Caco-2 (cell line): ENCODE results near the gene GRK2. TPM values are rescaled to one million over a fixed set of nuclear protein-coding genes. Genes with fewer than 3 reads are reported as not detected.
A peak's percentile ranks its signal among the peaks of the same experiment; 100 is the strongest.

ENCODE experiments used
- BruUV-seq: library from RNA; stranded (reverse); fragments of 400-500 nt; replicated peaks from 2 replicates; lab custom pipeline; 2021; lab: Mats Ljungman, UMichigan
- CTCF ChIA-PET: fragments of 300-600 bp; sonication (Branson Sonifier 250); formaldehyde crosslinking; loops from one replicate; lab custom pipeline; 2022; ENCODE audit warnings: antibody characterized with exemption; lab: Charles Lee
- POLR2A ChIA-PET: fragments of 300-600 bp; sonication (Branson Sonifier 250); formaldehyde crosslinking; loops from one replicate; lab custom pipeline; 2022; ENCODE audit warnings: antibody characterized with exemption; lab: Charles Lee
- DNase-seq, 2 experiments: peaks; one replicate each; pipeline versions ENCODE4 v3.0.0 to v3.0.0-alpha.2; 2020 to 2022
- H3K27me3 ChIP-seq: replicated peaks from 2 replicates; pipeline ENCODE4 v1.6.0; 2011; ENCODE audit warnings: low read length; ENCODE audit not compliant: control insufficient read depth, insufficient read depth
- H3K36me3 ChIP-seq: 2 replicates; pipeline ENCODE4 v1.5.1; 2011; ENCODE audit warnings: low read length; ENCODE audit not compliant: control insufficient read depth, insufficient read depth
- H3K4me1 ChIP-seq: fragments of 250-450 bp; sonication (Bioruptor Pico); 2 replicates; pipeline ENCODE4 v1.5.1; 2020; ENCODE audit warnings: mild to moderate bottlenecking
- H3K4me3 ChIP-seq: 2 replicates; pipeline ENCODE4 v1.5.1; 2011; ENCODE audit warnings: low read depth, mild to moderate bottlenecking, control low read depth, low read length
- H3K9me3 ChIP-seq: fragments of 250-450 bp; sonication (Bioruptor Pico); 2 replicates; pipeline ENCODE4 v1.5.1; 2020; ENCODE audit warnings: mild to moderate bottlenecking, moderate library complexity
- H3K27ac Mint-ChIP-seq: one replicate; pipeline ENCODE4 v1.8.0; 2022; ENCODE audit warnings: mixed read lengths; ENCODE audit not compliant: unreplicated experiment
- H3K27me3 Mint-ChIP-seq: one replicate; pipeline ENCODE4 v1.8.0; 2022; ENCODE audit warnings: mixed read lengths; ENCODE audit not compliant: insufficient read depth, unreplicated experiment
- H3K36me3 Mint-ChIP-seq: one replicate; pipeline ENCODE4 v1.8.0; 2022; ENCODE audit warnings: mild to moderate bottlenecking, mixed read lengths; ENCODE audit not compliant: insufficient read depth, unreplicated experiment
- H3K4me1 Mint-ChIP-seq: one replicate; pipeline ENCODE4 v1.8.0; 2022; ENCODE audit warnings: low read depth, mixed read lengths; ENCODE audit not compliant: unreplicated experiment
- H3K4me3 Mint-ChIP-seq: one replicate; pipeline ENCODE4 v1.8.0; 2022; ENCODE audit warnings: mild to moderate bottlenecking, moderate library complexity, mixed read lengths; ENCODE audit not compliant: unreplicated experiment
- H3K9me3 Mint-ChIP-seq: one replicate; pipeline ENCODE4 v1.8.0; 2022; ENCODE audit warnings: mixed read lengths; ENCODE audit not compliant: unreplicated experiment
- intact Hi-C: fragments of 100-400 bp; cut with micrococcal nuclease; formaldehyde crosslinking; loops from one replicate; pipeline ENCODE4 v1.10.0; 2022; ENCODE audit not compliant: unreplicated experiment
- total RNA-seq: library from RNA; stranded (reverse); gene quantifications from 2 replicates; pipeline ENCODE4 v1.2.3, GENCODE V29; 2022
- TF ChIP-seq, protein P1 (sequence below), 2 experiments: fragments of 200-600 bp in 1 of 2; IDR thresholded peaks; 1 replicate in 1 of 2; 2 replicates in 1 of 2; pipeline versions ENCODE4 v1.5.1 to v1.8.0; 2011 to 2022; ENCODE audit warnings: antibody characterized with exemption in 1 of 2, control low read depth in 1 of 2, inconsistent platforms in 1 of 2, low read depth in 1 of 2, low read length in 1 of 2, mild to moderate bottlenecking in 1 of 2, moderate library complexity in 1 of 2; ENCODE audit not compliant: insufficient read depth in 1 of 2, severe bottlenecking in 1 of 2, unreplicated experiment in 1 of 2

Gene GRK2
- total RNA-seq, 1 experiment from 2014 or later, result 120 TPM

DNA sequence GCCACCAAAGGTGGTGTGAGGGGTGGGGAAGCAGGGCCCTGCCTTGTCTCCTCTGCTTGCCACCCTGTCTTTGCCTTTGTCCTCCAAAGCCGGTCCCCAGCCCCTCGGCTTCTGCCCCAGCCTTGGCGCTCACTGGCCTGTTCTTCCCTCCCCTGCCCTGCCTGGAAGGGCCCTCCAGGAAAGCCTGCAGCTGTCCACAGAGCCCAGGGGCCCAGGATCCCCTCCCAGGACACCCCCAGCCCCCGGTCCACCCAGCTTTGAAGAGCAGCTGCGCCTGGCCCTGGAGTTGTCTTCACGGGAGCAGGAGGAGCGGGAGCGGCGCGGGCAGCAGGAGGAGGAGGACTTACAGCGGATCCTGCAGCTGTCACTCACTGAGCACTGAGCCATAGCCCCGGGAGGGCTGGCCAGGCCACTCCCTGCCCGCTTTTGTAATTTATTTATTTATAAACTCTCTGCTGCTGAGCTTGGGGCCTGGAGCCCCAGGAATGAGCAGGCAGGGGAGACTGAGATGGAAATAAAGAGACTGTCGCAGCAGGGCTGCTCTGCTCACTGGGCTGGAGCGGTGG lies 35.8 kb downstream of the GRK2 start:
- Histone ChIP-seq H3K4me3 (peak overlapping the region; percentile 93), H3K36me3 (peaks cover 7% of the 10 kb centered on the region), H3K9me3 (no peaks in the 10 kb centered on the region), H3K27me3 (no peaks in the 10 kb centered on the region), H3K4me1 (peaks cover 23% of the 10 kb centered on the region)
- H3K27me3 Mint-ChIP-seq, result no peaks in the 10 kb centered on the region
- TF ChIP-seq, protein P1, sequence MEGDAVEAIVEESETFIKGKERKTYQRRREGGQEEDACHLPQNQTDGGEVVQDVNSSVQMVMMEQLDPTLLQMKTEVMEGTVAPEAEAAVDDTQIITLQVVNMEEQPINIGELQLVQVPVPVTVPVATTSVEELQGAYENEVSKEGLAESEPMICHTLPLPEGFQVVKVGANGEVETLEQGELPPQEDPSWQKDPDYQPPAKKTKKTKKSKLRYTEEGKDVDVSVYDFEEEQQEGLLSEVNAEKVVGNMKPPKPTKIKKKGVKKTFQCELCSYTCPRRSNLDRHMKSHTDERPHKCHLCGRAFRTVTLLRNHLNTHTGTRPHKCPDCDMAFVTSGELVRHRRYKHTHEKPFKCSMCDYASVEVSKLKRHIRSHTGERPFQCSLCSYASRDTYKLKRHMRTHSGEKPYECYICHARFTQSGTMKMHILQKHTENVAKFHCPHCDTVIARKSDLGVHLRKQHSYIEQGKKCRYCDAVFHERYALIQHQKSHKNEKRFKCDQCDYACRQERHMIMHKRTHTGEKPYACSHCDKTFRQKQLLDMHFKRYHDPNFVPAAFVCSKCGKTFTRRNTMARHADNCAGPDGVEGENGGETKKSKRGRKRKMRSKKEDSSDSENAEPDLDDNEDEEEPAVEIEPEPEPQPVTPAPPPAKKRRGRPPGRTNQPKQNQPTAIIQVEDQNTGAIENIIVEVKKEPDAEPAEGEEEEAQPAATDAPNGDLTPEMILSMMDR (IDR thresholded peaks at IDR 0.05; ENCODE audit: insufficient read depth in 1 of 2, low read depth in 1 of 2, low read length in 1 of 2, severe bottlenecking in 1 of 2, unreplicated experiment in 1 of 2), result no peak
- BruUV-seq, result no TSS peak
- CTCF ChIA-PET, result interaction anchor here (1.2 to 2.4 kb wide), 5 partner anchors 13 to 207 kb away, joined by 4 to 42 read pairs (median 8); partner anchors contain the start of gene ANKRD13D
- peaks cover 6% of the 10 kb centered on the region for H3K4me1 Mint-ChIP-seq
- H3K4me3 Mint-ChIP-seq, result peak overlapping the region; percentile 80
- intact Hi-C loops, result no loop called here
- H3K27ac Mint-ChIP-seq, result peak overlapping the region; percentile 86
- POLR2A ChIA-PET, result interaction anchor here (1.4 to 1.6 kb wide), 4 partner anchors 11 to 90 kb away, joined by 4 to 25 read pairs (median 7); partner anchors contain the start of genes ANKRD13D and RAD9A
- DNase-seq, result peak in 1 of 2 experiments; percentile 57
- peaks cover 4% of the 10 kb centered on the region for H3K9me3 Mint-ChIP-seq
- H3K36me3 Mint-ChIP-seq, result peaks cover 80% of the 10 kb centered on the region

DNA sequence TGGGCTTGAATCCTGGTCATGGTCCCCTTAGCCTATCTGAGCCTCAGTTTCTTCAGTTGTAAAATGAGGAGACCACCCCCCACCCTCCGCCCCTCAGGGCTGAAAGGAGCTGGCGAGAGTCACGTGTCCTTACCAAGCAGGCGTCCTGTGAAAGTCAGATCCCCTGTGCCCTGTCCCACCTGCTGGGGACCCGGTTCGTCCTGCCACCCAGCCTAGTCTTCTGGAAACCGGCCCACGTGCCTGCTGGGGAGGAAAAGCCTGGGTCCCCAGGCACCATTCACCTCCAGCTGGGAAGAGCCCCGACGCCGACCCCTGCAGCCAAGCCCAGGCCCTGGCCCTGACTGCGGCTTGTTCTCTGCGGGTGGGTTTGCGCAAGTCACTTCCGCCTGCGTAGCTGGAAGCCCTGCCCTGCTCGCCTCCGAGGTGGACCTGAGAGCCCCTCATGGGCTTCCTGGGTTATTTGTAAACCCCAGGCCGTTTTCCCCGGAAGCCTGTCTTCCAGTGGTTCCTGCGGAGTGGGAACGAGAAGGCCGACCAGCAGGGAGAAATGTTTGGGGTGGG lies 36.4 kb downstream of the GRK2 start:
- TSS peak; percentile 37 for BruUV-seq
- peaks cover 6% of the 10 kb centered on the region for H3K4me1 Mint-ChIP-seq
- H3K27me3 Mint-ChIP-seq, result no peaks in the 10 kb centered on the region
- ChIA-PET CTCF (interaction anchor here (0.7 to 2.4 kb wide), 16 partner anchors 9 to 222 kb away, joined by 3 to 42 read pairs (median 4); partner anchors contain the start of genes ANKRD13D and RAD9A), POLR2A (interaction anchor here (0.6 to 1.6 kb wide), 13 partner anchors 9 to 99 kb away, joined by 3 to 28 read pairs (median 4); partner anchors contain the start of genes ANKRD13D, PPP1CA and RAD9A)
- no peaks in the 10 kb centered on the region for H3K9me3 Mint-ChIP-seq
- TF ChIP-seq, protein P1 (IDR thresholded peaks at IDR 0.05; ENCODE audit: insufficient read depth in 1 of 2, low read depth in 1 of 2, low read length in 1 of 2, severe bottlenecking in 1 of 2, unreplicated experiment in 1 of 2), result no peak
- DNase-seq, result peak; percentile 74 to 77
- Histone ChIP-seq H3K4me1 (peaks cover 23% of the 10 kb centered on the region), H3K27me3 (no peaks in the 10 kb centered on the region), H3K4me3 (peak overlapping the region; percentile 93), H3K36me3 (peaks cover 8% of the 10 kb centered on the region), H3K9me3 (no peaks in the 10 kb centered on the region)
- H3K27ac Mint-ChIP-seq, result peak overlapping the region; percentile 86
- H3K36me3 Mint-ChIP-seq, result peaks cover 79% of the 10 kb centered on the region
- peak overlapping the region; percentile 80 for H3K4me3 Mint-ChIP-seq
- intact Hi-C loops, result no loop called here

DNA sequence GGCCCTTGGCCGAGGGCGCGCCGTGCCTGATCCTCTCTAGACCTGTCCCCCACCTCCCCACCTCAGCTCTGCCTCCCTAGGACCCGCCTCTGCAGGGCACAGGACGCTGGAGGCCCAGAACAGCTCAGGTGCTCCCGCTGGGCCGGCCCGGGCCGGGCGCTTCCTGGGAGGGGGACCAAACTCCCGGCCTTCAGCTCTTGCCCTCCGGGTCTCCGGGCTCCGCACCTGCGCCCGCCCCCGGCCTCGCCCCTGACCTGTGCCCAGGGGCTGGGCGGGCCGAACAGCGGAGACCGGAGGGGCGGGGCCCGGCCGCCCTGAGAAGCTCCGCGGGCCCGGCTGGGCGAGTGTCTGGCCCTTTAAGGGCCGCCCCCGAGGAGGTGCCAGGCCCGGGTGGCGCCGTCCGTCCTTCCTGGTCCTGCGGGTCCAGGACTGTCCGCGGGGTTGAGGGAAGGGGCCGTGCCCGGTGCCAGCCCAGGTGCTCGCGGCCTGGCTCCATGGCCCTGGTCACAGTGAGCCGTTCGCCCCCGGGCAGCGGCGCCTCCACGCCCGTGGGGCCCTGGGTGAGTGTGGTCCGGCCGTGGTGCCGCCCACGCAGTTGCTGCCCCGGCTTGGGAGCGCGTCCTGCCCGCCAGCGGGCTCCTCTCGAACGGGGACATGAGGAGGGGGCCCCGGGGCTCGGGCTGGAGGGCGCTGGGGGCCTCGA lies 37.0 kb downstream of the GRK2 start, which contains the start of gene SSH3:
Gene SSH3, plus strand, starts transcription at position 399 of the 703 bp plus-strand sequence. Its CDS starts 96 bp downstream, at position 495.
- Mint-ChIP-seq H3K27ac (peak within 1 kb of the TSS; percentile 86), H3K9me3 (no peaks in the 10 kb centered on the region), H3K4me3 (peak within 1 kb of the TSS; percentile 80), H3K4me1 (peaks cover 6% of the 10 kb centered on the region), H3K27me3 (no peaks in the 10 kb centered on the region), H3K36me3 (peaks cover 75% of the 10 kb centered on the region)
- Histone ChIP-seq H3K27me3 (no peaks in the 10 kb centered on the region), H3K9me3 (no peaks in the 10 kb centered on the region), H3K4me1 (peaks cover 23% of the 10 kb centered on the region), H3K36me3 (peaks cover 8% of the 10 kb centered on the region), H3K4me3 (peak within 1 kb of the TSS; percentile 93)
- no TSS peak for BruUV-seq
- POLR2A ChIA-PET, result interaction anchor here (0.6 to 1.6 kb wide), 14 partner anchors 10 to 1786 kb away, joined by 3 to 28 read pairs (median 4); partner anchors contain the start of genes ANKRD13D, PPP1CA and RAD9A
- TF ChIP-seq, protein P1 (IDR thresholded peaks at IDR 0.05; ENCODE audit: insufficient read depth in 1 of 2, low read depth in 1 of 2, low read length in 1 of 2, severe bottlenecking in 1 of 2, unreplicated experiment in 1 of 2), result no peak
- DNase-seq, result peak; percentile 88 to 95
- intact Hi-C loops, result no loop called here
- CTCF ChIA-PET, result interaction anchor here (0.6 to 2.4 kb wide), 17 partner anchors 9 to 222 kb away, joined by 3 to 42 read pairs (median 4); partner anchors contain the start of genes ANKRD13D, KDM2A and RAD9A
